GM19023 (cell line): ENCODE measurements around the gene NOS3.

ENCODE experiments used
- ATAC-seq: cut with Tn5 transposase; IDR thresholded peaks from one replicate; pipeline ENCODE4 v1.9.1; 2021; ENCODE audit warnings: mild to moderate bottlenecking, moderate library complexity; ENCODE audit not compliant: unreplicated experiment

Gene NOS3

GRCh38 chr7:150990416-150991186 lies at the start of gene NOS3:
NOS3 (plus strand) TSS chr7:150991017; CDS start chr7:150993804, 2,787 bp downstream.
- no peak for ATAC-seq

- no peak for ATAC-seq
These were observed 49.3 kb upstream of the NOS3 start for GRCh38 chr7:150941351-150942000.

DNA sequence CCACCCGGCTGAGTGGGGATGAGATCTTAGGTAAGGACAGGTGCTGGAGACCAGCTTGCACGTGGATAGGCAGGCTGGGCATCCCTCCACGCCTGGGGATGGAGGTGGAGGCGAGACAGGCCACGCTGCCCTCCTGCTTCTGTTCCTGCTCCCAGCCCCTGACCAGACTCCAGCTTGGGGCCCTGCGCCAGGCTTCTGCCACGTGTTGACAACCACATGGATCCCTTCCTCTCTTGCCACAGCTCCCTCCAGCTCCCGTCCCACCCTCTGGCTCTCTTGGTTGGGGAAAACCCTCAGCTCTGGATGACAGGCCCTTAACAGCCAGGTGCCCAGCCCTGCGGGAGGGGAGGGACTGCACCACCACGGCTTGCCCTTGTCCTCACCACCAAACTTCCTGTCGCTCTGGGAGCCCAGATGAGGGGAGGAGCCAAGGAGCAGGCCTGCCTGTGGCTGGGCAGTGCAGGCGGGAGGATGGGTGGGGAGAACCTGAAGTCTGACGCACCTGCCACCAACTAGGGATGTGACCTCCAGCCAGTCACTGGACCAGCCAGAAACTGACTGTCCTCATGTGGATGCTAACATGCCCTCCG lies 48.7 kb upstream of the NOS3 start:
- ATAC-seq = no peak

DNA sequence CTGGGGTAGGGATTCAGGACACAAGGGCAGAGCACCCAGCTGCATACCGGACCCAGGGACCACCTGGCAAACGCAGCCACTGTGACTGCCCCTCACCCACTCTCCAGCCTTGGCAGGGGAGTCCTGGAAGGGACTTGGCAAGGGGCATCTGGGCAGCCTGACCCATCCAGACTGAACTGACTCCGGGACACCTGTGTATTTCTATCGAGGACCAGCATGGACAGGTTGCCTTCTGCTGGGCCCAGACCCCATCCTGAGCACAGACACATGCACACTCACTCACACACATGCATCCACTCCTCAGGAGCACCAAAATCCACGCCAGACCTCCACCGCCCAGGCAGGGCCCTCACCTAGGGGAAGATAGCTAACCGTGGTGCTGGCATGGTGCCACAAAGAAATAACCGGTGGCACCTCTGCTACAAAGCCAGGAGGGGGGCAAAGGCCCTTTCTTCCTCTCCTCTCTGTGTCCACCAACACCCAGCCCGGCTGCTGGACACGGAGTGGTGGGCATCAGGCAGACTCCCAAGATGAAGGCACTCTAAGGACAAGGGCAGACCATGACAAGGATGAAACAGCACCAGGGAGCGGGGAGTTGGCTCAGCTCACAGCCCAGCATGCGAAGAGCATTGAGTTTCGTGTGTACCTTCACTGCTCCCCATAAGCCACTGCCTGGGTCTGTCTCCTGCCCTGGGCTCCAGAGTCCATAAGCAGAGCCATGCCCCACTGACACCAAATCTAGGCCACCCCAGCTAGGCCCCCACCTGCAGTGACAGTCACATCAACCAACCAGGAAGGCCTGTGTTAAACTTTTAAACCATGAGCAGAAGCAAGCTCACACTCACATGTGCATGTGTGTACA lies 48.0 kb upstream of the NOS3 start:
- ATAC-seq = no peak

DNA sequence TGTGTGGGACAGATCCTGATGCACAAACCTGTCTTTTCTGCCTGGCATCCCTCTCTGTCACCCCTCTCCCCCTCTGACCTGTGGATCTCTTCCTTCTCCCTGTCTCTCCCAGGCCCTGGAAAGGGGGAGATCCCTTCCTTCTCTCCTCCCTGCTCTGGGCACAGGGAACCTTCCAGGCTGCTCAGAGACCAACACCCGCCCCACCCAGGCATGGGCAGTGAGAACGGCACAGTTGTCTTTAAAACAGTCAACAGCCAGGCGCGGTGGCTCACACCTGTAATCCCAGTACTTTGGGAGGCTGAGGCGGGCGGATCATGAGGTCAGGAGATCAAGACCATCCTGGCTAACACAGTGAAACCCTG lies 47.4 kb upstream of the NOS3 start:
- no peak for ATAC-seq

- no peak for ATAC-seq
These were observed 46.5 kb upstream of the NOS3 start for GRCh38 chr7:150944066-150945042.

- no peak for ATAC-seq
These were observed 45.5 kb upstream of the NOS3 start for GRCh38 chr7:150945171-150945852.

DNA sequence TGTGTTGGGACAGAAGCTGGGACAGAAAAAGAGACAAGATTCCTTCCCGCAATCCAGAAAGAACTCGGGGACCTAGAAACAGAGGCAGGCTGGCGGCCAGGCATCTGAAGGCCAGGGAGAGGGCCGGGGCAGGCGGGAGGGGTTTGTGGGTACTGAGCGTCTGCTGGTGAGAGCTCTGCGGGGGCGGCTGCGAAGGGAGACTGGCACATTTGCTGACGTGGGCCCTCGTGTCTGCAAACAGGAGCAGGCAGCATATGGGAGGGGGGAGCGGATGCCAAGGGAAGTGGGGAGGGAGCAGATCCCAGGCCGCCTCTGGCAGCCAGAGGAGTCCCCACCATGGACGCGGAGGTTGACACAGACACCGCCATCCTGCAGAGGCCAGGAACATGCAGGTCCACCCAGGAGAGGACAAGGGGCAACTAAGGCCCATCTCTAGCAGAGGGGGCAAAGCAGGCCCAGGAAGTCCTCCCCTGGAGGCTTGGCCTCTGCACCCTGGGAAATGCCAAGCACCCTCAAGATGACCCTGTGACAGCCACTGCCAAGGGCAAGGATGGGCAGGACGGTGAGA lies 44.9 kb upstream of the NOS3 start:
- ATAC-seq = no peak

DNA sequence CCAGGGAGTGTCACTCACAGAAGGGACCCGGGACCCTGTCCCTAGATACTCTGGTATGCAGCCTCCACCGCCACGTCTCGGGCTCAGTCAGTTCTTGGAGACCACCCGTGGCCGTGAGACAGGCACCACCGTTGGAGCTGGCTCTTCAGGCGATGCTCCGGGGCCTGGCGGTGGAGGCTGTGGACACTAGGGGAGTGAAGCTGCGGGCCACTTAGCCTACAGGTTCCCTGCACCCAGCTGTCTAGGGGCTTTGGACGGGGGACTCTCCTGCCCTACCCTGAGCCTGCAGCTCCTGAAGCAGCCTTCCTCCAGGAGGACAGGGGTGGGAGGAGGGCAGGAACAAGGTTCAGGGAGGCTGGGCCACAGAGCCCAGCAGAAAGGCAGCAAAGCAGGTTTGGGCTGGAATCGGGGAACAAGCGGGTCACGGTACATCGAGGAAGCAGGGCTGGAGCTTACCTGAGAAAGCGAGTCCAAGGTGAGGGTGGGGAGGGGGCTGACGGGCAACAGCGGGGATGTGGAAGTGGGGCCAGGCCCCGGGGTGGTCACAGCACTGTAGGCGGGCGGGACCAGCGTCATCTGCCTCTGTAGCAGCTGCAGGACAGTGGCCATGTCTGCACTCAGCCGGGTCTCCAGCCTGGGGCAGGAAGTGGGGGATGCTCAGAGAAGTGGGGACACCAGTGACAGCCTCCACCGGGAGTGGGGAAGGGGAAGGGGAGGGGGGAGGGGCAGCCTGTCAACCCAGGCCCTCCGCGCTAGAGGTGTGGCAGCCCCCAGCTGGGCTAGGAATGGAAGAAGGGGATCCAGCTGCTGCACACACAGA lies 44.2 kb upstream of the NOS3 start:
- ATAC-seq = no peak

DNA sequence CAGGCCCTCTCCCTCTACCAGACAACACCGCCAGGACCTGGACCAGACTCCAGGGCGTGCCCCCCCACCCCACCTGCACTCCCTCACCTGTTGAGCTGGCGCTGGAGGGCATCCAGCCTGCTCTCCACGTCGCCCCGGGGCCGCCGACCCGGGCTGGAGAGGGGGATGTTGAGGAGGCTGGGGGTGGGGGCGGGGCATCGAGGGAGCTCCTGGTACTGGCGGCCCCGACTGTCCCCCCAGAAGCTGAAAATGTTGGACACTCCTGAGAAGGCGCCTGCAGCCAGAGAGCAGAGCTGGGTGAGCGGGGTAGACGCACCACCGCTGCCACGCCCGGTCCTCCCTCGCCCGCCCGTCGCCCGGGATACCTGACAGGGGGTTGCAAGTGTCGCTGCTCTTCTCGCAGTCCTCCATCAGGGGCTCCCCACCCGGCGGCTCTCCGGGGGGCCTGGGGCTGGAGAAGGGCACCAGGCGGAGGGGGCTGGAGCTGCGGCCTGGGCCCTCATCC lies 43.5 kb upstream of the NOS3 start:
- ATAC-seq = no peak

DNA sequence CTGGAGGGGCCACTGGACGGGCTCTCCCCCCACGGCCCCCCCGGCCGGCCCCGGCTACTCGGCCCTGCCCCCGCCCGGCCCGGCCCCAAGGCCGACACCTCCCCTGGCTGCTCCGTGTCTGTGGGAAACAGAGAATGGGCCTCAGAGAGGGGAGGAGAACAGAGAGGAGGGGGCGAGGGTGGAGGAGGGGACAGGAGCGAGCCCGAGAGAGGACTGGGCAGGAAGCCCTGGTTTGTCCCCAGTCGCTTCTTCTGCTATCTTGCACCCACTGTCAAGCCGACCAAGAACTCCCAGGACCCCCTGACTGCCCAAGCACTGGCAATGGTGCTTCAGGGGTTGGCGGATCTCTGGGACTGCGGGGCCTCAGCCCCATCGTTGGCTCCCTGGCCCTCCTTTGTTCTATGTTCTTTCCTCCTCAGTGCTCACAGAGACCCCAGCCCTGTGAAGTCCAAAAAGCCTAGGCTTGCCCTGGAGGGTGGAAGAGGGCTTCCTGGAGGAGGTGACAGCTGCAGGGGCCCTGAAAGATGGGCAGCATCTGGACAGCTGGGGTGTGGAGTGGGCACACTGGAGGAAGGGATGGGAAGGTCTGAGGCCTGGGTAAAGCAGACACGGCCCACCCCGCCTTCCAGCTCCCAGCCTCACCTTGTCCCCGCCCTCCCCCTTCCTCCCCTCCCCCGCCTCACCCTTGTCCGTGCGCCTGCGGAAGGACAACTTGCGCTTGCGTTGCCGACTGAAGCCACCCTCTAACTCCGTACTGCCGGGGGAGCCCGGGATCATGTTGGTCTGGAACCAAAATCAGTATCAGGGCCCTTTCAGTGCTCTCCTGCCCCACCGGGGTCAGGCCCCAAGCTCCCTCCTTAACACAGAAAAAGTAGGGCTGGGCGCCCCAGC lies 42.8 kb upstream of the NOS3 start:
- no peak for ATAC-seq

DNA sequence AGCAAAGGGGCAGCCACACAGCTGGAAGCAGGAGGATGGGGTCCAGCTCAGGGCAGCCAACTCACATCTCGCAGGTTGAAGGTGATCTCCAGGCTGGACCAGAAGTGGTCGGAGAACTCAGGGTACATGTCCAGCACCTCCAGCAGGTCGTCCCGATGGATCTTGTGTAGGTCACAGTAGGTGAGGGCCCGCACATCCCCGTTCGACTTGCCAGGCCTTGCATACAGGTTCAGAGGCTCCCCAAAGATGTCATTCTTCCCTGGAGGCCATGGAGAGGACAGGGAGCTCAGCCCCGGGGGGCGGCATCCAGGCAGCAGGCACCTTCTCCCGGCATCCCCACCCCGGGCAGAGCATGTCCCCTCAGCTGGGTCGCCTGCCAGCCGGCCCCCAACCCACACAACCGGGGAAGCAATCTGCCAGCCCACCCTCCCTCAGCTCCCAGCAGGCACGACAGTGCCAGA lies 42.0 kb upstream of the NOS3 start:
- ATAC-seq = no peak

- ATAC-seq = no peak
These were observed 41.3 kb upstream of the NOS3 start for GRCh38 chr7:150949564-150949963.

GRCh38 chr7:150949971-150950491 lies 40.8 kb upstream of the NOS3 start:
- no peak for ATAC-seq

DNA sequence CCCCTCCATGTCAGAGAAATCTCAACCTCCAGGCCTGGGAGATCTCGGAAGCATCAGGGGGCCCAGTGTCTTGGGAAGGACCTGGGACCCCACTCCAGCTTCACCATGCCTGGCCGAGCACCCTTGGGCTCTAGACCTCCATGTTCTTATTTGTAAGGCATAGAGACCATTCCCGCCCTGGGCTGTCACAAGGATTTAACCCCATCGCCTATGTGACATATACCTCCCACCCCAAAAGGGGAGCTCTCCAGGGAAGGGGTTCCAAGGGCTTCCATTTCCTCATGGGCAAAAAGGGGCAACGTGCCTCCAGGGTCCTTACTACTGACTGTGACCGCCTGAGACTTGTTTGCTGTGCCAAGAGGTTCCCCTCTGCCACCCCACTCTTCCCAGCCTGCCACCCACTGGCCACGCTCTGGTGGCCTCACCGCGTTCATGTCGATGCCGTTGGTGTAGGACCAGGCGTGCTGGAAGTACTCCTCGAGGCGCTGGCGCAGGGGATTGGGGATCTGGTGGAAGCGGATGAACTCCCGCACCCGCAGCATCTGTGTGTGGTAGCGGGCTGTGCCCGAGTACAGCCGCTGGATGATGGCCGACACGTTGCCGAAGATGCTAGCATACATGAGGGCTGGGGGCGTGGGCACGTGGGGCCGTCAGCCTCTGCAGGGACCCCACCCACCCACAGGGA lies 40.2 kb upstream of the NOS3 start:
- ATAC-seq = no peak

DNA sequence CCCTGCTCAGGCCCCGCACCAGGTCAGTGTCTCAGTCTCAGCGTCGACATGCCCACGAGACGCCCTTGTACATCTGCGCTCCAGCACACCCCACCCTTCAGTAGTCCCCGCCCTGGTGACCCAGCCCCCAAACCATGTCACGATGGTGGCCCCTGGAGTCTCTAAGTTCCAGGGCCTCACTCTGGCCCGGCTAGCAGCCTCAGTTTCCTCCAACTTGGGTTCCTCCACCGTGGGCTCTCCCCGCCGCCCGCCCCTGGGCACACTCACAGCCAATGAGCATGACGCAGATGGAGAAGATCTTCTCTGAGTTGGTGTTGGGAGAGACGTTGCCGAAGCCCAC lies 39.7 kb upstream of the NOS3 start:
- ATAC-seq = no peak
